NAMALWA (cell line): ENCODE results near the gene PPP1R16B.
A peak's percentile ranks its signal among the peaks of the same experiment; 100 is the strongest.

Source experiments
- DNase-seq: peaks from one replicate; pipeline ENCODE4 v3.0.0-alpha.2; 2015; ENCODE audit warnings: low spot score

The PPP1R16B gene

GRCh38 chr20:38877483-38877882, 72.0 kb downstream of the PPP1R16B start:
- no peak for DNase-seq

GRCh38 chr20:38878866-38879265, 73.4 kb downstream of the PPP1R16B start:
- peak; percentile 34 for DNase-seq

DNA sequence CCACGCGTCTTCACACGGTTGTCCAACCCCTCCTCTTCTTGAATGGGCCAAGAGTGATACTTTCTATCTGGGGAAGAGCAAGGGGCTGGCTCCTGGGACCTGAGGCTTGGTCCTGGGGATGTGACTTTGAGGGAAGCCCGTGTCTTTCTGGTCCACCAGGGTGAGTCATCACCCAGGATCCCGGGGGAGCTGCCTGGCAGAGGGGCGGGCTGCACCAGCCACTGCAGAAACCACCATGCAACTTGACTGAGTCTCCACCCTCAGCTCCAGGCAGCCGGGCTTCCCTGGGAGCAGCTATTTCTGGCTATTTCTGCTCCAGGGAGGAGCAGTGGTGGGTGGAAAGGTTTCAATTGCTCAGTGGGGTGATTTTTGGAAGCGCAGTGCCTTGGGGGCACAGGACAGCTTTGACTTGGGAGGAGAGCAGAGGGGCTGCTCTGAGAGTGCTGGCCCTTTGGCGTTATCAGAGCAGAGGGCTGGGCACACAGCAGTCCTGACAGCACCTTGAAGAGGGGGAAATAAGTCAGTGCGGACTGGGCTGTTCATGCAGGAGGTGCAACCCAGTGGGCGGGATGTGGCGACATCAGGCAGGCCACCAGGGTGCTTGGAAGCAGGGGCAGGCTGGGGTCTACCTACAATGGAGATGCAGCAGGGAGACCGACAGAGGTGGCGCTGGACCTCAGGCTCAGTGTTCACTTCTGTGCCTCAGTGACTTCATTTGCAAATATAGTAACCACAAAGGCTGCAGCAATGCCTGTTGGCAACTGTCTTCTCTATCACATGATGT, 75.6 kb downstream of the PPP1R16B start:
- DNase-seq, result peak; percentile 64

- DNase-seq, result no peak
These were observed 76.4 kb downstream of the PPP1R16B start for GRCh38 chr20:38881806-38882440.

DNA sequence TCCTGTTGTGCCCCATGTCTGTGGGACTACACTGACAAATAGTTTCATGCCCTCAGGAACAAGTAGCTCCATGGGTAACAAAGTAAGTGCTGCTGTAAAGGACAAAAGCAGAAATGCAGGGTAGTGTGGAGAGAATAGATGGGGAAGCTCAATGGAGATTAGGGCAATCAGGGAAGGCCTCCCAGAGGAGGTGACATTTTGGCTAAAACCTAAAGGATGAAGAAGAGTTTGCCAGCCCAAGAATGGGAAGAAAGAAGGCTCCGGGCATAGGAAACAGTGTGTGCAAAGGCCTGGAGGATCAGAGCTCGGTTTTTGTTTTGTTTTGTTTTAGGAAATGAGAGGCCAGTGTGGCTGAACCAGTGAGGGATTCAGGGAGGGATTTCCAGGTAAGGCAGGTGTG, 77.1 kb downstream of the PPP1R16B start:
- no peak for DNase-seq

GRCh38 chr20:38883081-38883980, 77.8 kb downstream of the PPP1R16B start:
- peak; percentile 57 for DNase-seq

DNA sequence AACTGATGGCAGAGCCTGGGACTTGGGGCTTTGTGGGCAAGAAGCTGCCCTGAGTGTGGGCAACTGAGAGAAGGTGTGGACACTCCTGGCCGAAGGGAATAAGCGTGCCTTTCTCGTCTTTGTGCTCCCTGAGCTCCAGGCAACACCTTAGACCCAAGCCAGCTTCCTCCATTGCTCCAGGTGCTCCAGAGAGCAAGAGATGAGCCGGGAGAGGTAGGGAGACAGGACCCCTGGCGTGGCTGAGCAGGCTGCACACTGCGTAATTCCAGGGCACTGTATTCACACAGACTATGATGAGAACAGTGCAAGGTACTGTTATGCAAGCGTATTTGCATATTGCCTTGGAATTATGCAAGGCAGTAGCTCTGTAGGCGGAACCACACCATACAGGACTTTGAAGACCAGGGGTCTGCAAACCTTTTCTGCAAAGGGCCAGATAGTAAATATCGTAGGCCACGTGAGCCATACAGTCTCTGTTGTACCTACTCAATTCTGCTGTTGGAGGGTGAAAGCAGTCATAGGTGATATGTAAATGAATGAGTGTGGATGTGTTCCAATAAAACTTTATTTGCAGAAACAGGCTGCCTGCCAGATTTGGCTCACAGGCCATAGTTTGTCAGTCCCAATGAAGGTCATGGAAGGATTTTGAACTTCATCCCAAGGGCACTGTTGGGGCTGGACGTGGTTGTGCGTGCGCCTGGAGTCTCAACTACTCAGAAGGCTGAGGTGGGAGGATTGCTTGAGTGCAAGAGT, 78.7 kb downstream of the PPP1R16B start:
- peak; percentile 71 for DNase-seq

DNA sequence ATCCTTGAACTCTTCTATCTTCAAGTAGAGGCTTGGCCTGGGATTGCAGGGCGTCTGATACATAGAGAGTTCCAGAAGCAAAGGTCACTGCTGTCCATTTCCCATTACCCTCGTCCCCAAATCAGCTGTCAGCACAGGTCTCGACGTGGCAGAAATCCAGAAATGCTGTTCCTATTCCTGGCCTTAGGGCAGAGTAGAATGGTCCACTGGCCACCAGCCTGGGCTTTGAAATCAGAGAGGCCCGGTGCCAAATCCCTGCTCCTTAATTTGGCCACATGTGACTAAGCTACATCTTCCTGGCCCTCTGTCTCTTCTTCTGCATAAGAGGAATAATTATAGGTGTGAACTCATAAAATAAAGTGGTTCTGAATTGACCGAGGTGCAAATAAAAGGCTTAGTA, 79.9 kb downstream of the PPP1R16B start:
- no peak for DNase-seq

DNA sequence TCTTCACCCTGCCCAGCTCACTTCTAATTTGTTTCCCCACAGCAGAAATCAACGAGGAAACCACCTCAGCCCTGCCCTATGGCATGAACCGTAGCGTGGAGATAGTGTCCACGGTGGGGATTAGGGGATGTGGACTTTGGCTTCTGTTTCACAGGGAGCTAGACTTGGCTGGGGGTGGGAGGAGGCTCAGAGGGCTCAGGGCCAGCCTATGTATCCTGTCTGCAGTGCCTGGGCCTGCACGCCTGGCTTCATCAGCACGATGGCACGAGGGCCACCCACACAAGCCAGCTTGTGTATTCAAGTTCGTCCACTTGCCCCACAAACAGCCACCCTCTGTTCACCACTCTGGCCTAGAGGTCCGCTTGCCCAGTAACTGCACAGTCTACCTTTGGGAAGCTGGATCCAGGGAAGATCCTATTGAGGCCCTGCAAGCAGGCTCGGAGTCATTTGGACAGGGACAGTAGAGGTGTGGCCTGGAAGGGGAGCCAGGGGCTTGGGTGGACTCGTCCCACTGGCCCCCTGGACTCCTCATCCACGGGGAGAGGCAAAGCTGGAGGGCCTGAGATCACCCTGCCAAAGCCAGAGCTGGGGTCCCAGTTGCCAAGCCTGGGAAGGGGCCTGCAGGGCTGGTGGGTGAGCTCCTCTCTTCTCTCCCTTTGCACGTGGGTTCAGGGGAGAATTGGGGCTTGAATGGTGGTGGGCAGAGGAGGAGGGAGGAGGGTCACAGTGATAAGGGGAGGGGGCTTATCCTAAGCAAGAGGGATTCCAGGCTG, 82.7 kb downstream of the PPP1R16B start:
- no peak for DNase-seq

DNA sequence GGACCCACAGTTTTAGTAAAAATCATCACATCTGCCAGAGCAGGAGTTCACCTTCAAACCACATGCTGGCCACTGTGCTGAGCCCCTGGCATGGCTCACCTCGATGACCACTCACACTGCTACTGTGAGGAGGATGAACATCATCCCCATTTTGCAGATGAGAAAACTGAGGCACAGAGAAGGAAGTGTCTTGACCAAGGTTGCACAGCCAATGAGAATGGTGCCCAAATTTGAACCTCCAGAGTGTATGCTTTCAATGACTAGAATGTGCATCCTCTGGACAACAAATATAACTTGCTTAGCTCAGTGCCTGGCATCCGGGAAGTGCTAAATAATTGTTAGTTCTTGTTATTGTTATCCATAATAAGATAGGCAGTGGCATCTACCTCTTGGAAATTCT, 83.6 kb downstream of the PPP1R16B start:
- DNase-seq, result no peak

GRCh38 chr20:38889792-38890496, 84.4 kb downstream of the PPP1R16B start:
- no peak for DNase-seq

DNA sequence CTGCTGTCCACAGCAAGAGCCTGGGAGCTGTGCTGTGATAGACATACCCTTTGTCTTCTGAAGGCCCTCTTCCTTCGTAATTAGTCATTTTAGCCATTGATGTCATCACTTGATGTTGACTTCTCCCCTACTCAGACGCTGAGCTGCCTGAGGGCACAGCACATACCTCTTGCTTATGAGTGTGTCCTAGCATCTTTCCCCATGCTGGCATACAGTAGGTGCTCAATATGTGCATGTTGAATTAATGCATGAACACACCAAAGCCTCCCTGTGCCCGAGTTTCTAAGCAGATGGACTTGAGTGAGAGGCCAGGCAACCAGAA, 85.0 kb downstream of the PPP1R16B start:
- no peak for DNase-seq

DNA sequence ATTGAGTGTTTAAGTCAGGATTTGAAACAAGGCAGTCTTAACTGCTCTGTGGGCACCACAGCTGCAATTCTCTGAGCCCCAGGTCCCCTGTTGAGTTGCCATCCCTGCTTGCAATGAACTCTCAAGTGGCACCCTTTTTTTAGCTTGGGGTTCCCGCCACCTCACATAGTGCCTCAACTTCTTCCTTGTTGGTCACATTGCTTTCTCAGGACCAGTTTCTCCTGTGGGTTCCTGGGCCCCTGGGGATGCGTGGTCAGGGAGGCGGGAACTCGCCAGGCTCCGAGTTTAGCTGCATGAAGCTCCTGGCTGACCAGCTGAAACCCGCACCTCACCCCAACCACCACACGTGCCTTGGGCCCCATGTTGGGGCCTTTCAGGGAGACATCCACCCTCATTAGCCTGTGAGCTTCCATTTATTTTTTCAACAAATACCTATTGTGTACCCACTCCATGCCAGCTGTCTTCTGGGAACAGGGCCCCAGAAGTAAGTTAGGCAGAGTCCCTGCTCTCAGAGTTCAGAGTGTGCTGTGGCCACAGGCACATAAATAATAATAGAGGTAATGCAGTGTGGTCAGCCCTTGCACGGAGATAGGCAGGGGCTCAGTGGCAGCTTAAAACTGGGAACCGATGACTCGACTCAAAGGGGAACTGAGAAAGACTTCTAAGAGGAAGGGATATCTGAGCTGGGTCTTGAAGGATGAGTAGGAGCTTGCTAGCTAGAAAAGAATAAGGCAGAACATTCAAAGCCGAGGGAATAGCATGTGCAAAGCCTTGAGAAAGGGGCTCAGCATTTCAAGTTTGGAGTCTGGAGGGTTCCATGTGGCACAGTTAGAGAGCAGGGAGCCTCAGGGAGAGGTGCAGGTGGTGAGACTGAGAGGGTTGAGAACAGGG, 86.8 kb downstream of the PPP1R16B start:
- DNase-seq, result peak; percentile 71

- peak; percentile 62 for DNase-seq
These were observed 87.6 kb downstream of the PPP1R16B start for GRCh38 chr20:38893056-38893564.

DNA sequence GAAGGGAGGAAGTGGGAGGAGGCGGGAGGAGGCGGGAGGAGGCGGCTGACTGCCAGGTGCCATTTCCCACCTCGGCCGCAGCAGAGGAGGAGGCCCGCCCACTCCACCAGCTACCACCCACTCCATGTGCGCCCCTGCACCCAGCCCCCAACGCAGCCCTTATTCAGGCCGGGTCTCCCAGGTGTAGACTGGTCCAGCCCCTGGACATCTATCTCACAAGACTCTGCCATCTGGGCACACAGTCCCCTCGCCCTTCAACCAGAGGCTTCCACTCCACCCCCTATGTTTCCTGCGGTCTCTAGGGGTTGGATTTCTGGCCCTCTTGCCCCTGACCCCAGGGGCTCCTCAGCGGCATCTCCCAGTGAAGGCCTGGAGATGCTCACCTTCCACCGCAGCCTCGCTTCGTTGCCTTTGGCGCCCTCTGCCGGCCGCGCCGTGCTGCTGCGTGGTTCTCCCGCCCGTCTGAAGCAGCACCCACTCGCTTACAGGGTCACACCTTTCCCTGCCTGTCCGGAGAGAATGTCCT, 88.1 kb downstream of the PPP1R16B start:
- DNase-seq, result peak; percentile 81

GRCh38 chr20:38894091-38894847, 88.8 kb downstream of the PPP1R16B start:
- DNase-seq, result no peak

DNA sequence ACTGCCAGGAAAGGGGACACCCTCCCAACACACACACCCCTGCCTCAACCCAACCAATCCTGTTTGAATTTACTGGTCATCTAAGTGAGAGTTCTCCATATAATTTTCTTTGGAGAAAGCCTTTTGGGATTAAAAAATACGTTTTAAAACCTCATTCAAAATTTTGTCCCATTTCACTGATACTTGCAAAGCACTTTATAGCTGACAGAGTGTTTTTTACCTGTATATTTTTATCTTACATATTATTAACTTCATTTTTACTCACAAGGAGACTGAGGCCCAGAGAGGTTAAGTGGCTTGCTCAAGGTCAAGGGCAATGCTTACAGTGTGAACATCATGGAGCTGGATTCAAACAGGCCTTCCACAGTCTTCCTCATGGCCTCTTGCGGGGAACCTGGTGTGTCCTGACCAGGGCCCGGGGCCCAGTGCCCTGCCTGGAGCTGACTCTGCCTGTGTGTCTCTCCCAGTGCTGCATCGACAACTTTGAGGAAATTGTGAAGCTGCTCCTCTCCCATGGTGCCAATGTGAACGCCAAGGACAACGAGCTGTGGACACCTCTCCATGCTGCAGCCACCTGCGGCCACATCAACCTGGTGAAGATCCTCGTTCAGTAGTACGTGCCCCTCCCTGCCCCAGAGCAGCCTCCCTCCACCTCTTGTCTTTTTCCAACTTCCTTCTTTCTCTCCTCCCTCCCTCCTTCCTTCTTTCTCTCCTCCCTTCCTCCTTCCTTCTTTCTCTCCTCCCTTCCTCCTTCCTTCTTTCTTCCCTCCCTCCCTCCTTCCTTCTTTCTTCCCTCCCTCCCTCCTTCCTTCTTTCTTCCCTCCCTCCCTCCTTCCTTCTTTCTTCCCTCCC, 89.8 kb downstream of the PPP1R16B start:
- DNase-seq, result no peak
